GM18861 (cell line): ENCODE measurements around the gene ATP6V0B.

Experiments used
- ATAC-seq: cut with Tn5 transposase; IDR thresholded peaks from one replicate; pipeline ENCODE4 v1.9.1; 2021; ENCODE audit not compliant: unreplicated experiment

ATP6V0B gene

GRCh38 chr1:44024903-44025525 is 50.3 kb downstream of the ATP6V0B start:
- no peak for ATAC-seq

GRCh38 chr1:44025816-44026215 is 51.1 kb downstream of the ATP6V0B start:
- ATAC-seq, result no peak

DNA sequence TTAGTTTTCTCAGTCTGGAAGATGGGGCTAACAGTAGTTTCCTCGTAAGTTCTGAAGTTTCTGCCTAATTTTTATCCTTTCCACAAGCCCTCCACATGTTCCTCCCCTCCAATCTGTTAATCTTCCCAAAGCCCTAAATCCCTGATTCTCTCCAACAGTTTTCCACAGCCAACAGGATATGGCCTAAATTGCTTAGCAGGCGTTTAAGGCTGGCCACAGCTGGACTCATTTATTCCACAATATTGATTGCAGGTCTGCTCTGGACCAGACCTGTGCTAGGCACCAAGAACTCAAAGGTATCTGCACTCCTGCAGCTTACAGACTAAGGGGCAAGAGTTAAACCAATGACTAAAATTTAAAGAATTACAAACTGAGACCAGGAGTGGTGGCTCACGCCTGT is 52.6 kb downstream of the ATP6V0B start:
- ATAC-seq, result no peak
